Thyroid gland (tissue), 4 donors: ENCODE results near the gene DCTN1.

Experiments
- POLR2A ChIP-seq, 2 donors: fragments of 450-650 bp; IDR thresholded peaks; one replicate each; pipeline ENCODE4 v1.6.1; 2017; ENCODE audit warnings: antibody characterized with exemption in 2 of 2, mild to moderate bottlenecking in 2 of 2, moderate library complexity in 1 of 2
- TF ChIP-seq, protein P1 (sequence below), 6 experiments: fragments of 200-600 bp in 3 of 6; fragments of 450-650 bp in 3 of 6; sonication (generic) in 3 of 6; IDR thresholded peaks; one replicate each; pipeline ENCODE4 v1.5.1; 2016 to 2019; ENCODE audit warnings: antibody characterized with exemption in 6 of 6, mild to moderate bottlenecking in 2 of 6, inconsistent platforms in 1 of 6, moderate library complexity in 1 of 6

- TF ChIP-seq, protein P1, sequence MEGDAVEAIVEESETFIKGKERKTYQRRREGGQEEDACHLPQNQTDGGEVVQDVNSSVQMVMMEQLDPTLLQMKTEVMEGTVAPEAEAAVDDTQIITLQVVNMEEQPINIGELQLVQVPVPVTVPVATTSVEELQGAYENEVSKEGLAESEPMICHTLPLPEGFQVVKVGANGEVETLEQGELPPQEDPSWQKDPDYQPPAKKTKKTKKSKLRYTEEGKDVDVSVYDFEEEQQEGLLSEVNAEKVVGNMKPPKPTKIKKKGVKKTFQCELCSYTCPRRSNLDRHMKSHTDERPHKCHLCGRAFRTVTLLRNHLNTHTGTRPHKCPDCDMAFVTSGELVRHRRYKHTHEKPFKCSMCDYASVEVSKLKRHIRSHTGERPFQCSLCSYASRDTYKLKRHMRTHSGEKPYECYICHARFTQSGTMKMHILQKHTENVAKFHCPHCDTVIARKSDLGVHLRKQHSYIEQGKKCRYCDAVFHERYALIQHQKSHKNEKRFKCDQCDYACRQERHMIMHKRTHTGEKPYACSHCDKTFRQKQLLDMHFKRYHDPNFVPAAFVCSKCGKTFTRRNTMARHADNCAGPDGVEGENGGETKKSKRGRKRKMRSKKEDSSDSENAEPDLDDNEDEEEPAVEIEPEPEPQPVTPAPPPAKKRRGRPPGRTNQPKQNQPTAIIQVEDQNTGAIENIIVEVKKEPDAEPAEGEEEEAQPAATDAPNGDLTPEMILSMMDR (IDR thresholded peaks at IDR 0.05): no peak
- no peak for TF ChIP-seq POLR2A (IDR thresholded peaks at IDR 0.05)
Observed at GRCh38 chr2:74383254-74383653, 3.1 kb upstream of the DCTN1 start.
